ENCODE results near the gene FOLR2.
A peak's percentile ranks its signal among the peaks of the same experiment; 100 is the strongest.

FOLR2 gene

DNA sequence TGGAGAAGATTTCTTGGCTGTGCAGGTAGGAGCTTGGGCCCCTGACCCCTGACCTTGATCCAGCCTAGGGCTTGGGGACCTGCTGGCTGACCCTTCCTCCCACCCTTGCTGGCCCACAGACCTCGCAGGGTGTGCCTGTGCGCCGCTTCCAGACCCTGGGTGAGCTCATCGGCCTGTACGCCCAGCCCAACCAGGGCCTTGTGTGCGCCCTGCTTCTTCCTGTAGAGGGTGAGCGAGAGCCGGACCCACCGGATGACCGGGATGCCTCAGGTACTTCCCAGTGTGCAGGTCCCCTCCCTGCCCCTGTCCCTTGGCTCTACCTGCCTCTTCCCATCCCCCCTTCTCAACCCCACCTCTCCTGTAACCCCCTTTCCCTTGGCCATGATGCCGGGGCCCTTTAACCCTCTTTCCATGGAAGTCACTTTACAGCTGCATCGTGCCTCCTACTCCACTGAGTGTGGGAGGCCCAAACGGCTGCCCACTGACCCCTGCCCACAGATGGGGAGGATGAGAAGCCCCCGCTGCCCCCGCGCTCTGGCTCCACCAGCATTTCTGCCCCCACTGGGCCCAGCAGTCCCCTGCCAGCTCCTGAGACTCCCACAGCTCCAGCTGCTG lies 11.7 kb downstream of the FOLR2 start:
- Histone ChIP-seq H3K27ac (peak overlapping the region in 3 of 21 experiments; percentile 3 to 41 (median 25)), H3K4me3 (no peak overlapping the region)

DNA sequence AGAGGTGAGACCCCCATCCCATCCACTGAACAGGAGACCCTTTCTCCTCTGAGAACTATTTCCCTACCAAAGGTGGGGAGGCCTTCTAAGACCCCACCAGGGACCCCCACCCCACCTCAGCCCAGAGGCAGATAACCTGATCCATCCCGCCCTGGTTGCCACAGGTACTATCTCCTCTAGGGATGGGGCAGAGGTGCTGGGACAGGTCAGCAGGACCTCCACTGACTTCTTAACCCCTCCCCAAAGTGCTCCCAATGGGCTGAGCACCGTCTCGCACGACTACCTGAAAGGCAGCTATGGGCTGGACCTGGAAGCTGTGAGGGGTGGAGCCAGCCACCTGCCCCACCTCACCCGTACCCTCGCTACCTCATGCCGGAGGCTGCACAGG lies 12.2 kb downstream of the FOLR2 start:
- Histone ChIP-seq H3K27ac (no peak overlapping the region), H3K4me3 (no peak overlapping the region)

DNA sequence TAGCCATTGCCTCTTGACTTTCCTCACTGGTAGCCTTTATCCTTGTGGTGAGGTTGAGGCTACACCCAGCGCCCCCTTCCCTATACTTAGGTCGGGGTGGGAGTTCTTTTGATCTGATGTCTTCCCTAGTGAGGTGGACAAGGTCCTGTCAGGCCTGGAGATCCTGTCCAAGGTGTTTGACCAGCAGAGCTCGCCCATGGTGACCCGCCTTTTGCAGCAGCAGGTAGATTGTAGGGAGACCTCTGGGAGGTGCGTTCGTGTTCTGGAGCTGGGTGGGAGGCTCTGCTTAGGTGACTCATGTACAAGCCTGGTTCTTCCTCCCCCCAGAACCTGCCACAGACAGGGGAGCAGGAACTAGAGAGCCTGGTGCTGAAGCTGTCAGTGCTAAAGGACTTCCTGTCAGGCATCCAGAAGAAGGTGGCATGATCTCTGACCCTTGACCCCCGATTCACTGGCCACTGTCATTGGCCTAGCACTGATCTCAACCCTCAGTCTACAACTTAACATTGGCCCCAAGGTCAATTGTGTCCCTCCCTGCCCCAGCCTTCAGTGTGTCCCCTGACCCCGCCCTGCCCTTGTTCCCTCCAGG lies 12.8 kb downstream of the FOLR2 start:
- Histone ChIP-seq H3K27ac (no peak overlapping the region), H3K4me3 (no peak overlapping the region)

DNA sequence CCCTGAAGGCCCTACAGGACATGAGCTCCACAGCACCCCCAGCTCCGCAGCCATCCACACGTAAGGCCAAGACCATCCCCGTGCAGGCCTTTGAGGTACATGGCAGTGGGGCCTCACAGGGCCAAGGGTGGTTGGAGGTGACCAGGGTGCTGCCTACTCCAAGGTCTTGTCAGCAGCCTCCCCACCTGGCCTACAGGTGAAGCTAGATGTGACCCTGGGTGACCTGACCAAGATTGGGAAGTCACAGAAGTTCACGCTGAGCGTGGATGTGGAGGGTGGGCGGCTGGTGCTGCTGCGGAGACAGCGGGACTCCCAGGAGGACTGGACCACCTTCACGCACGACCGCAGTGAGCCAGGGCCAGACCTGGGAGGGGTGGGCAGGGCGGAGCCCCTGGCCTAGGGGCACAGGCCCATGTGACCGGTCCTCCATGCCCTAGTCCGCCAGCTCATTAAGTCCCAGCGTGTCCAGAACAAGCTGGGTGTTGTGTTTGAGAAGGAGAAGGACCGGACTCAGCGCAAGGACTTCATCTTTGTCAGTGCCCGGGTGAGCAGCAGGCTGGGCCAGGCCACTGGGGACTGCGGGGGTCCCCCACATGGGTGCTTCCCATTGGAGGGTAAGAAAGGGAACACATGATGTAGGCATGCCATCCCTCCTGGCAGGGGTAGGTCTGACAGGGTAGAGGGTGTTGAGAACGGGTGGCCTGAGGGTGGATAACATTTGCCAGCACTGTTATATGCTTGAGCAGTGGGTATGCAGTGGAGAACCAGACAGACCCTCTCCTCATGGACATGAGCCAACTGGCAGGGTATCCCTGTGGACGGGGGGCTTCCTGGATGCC lies 13.6 kb downstream of the FOLR2 start:
- Histone ChIP-seq H3K27ac (no peak overlapping the region), H3K4me3 (no peak overlapping the region)

DNA sequence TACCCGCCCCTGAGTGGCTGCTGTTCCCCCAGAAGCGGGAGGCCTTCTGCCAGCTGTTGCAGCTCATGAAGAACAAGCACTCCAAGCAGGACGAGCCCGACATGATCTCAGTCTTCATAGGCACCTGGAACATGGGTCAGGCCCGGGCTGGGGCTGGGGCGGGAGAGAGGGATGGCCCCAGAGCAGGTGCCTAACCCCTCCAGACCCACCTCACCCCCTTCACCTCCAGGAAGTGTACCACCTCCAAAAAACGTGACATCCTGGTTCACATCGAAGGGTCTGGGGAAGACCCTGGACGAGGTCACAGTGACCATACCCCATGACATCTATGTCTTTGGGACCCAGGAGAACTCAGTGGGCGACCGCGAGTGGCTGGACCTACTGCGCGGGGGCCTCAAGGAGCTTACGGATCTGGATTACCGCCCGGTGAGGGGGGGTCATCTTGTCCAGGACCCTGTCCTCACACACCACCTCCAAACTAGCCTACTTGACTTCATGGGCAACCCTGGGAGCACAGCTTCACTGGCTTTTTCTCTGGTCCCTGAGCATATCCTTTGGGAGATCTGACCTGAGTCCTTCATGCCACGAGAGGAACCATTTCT lies 14.3 kb downstream of the FOLR2 start:
- Histone ChIP-seq H3K27ac (no peak overlapping the region), H3K4me3 (no peak overlapping the region)

DNA sequence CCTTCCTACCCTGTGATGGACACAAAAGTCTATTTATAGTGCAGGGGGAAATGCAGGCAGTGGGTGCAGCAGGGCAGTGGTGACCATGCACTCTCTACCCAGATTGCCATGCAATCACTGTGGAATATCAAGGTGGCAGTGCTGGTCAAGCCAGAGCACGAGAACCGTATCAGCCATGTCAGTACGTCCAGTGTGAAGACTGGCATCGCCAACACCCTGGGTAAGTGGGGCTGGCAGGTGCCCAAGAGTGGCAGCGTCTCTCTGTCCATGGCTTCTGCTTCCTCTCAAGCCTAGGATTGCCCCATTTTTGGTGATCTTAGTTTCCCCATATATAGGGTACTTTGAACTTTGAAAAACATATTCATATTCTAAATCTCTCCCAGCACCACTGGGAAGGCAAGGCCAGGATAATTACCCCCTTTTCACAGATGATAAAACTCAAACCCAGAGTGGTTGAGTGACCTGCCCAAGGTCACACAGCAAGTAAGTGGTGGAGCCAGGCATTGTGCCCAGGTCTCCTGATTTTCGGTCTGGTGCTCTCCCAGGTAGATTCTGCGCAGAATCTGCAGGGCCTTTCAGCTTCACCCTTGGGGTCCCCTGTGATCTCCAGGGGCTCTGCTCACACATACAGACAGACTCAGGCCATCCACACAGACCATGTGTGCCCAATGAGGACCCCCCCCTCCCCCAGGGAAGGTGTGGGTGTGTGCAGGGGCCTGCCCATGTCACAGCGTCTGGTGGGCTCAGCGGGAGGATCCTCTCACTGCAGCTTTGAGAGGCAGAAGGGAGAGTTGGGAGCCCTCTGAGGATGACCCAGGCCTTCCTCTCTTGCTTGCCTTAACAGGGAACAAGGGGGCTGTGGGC lies 15.0 kb downstream of the FOLR2 start:
- Histone ChIP-seq H3K27ac (no peak overlapping the region), H3K4me3 (no peak overlapping the region)

DNA sequence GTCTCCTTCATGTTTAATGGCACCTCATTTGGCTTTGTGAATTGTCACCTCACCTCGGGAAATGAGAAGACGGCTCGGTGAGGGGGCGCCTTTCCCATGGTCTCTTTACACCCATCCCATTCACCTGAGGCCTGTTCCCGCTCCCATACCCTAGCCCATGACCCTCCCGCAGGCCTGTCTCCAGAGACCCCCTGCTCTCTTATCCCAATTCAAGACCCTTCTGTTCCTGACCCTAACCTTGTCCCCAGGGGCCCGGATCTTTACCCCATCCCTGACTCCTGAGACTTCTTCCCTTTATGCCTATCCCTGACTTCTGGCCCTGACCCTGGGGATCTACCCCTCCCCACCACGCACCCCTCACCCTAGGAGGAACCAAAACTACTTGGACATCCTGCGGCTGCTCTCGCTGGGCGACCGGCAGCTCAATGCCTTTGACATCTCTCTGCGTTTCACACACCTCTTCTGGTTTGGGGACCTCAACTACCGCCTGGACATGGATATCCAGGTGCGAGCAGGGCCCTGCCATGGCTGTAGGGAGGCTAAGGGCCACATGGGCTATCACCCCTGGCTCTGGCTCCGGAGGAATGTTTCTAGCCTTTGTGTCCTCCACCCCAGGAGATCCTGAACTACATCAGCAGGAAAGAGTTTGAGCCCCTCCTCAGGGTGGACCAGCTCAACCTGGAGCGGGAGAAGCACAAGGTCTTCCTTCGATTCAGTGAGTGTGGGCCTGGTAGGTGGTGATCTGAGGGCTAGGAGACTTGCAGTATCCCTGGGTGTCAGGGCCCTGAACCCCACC lies 15.9 kb downstream of the FOLR2 start:
- Histone ChIP-seq H3K4me3 (no peak overlapping the region), H3K27ac (peak overlapping the region in 1 of 21 experiments; percentile 4)

DNA sequence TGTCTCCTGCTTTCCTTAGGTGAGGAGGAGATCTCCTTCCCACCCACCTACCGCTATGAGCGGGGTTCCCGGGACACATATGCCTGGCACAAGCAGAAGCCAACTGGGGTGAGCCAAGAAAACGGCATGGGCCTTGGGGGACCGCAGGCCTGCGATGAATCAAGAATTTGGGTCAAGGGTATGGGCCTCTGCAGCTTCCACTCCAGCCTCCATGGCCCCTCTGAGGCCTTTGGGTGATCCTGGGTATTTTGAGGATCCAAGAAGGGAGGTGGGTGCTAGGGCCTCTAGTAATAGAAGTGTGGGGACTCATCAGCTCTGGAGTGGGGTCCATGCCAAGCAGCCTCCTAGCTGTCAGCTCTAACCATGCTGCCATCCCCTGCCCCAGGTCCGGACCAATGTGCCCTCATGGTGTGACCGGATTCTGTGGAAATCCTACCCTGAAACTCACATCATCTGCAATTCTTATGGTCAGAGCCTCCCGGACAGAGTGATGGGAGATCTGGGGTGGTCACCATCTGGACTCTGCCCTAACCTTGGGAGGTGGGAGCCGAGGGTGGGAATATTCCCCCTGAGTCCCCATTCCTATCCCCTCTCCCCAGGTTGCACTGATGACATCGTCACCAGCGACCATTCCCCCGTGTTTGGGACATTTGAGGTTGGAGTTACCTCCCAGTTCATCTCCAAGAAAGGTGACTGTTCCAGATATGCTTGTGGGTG lies 16.6 kb downstream of the FOLR2 start:
- peak overlapping the region in 2 of 21 experiments; percentile 4 to 20 for H3K27ac ChIP-seq
- no peak overlapping the region for H3K4me3 ChIP-seq

DNA sequence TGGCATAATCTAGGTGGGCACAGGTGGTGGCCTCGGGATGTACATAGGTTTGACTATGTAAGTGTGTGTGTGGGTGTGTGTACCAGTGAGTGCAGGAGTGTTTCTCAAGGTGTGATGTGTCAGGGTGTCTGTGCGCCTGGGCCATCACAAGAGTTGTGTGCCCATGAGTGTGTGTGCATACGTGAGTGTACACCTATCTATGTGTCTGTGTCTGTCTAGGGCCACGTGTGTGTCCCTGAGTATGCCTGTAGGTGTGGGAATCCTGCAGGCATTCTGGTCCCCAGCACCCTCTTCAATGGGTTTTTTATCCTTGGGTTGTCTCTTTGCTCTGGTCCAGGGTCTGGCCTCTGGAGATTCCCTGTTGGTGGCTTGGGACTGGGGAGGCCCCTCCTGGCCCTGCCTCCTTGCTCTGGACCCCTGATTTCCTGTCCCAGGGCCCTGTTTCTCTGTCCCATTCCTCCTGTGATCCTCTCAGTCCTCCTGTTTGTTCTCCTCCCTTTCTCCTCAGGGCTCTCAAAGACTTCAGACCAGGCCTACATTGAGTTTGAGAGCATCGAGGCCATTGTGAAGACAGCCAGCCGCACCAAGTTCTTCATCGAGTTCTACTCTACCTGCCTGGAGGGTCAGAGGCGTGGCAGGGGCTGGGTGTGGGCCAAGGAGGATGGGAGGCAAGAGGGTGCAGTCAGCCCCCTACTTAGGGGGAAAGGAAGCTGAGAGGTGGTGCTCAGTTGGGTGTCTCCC lies 17.3 kb downstream of the FOLR2 start:
- peak overlapping the region in 2 of 21 experiments; percentile 20 to 39 for H3K27ac ChIP-seq

DNA sequence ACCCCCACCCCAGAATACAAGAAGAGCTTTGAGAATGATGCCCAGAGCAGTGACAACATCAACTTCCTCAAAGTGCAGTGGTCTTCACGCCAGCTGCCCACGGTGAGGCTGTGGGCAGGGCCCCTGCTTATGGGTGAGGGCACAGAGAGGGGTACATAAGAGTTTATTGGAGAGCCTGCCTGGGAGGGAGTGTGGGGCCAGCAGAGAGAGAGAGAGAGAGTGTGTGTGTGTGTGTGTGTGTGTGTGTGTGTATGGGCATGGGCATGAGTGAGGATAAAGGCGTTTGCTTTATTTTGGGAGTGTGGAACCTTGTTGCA lies 17.9 kb downstream of the FOLR2 start:
- no peak overlapping the region for H3K4me3 ChIP-seq
- H3K27ac ChIP-seq = no peak overlapping the region

More for the DNA sequence above, 17.3 kb downstream of the FOLR2 start:
- no peak overlapping the region for H3K4me3 ChIP-seq

DNA sequence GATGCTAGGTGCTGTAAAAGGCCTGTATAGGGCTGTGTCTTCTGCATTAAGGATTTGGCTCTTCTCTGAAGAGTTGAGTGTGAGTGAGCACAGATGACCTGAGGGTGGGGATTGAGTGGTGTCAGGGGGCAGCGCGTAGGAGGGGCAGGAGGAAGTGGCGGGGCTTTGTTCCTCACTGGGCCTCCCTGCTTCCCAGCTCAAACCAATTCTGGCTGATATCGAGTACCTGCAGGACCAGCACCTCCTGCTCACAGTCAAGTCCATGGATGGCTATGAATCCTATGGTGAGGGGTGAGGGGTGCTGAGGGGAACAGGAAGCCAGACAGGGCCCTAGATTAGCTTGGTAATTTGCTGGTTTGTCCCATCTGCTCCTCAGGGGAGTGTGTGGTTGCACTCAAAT lies 18.3 kb downstream of the FOLR2 start:
- Histone ChIP-seq H3K27ac (no peak overlapping the region), H3K4me3 (no peak overlapping the region)

DNA sequence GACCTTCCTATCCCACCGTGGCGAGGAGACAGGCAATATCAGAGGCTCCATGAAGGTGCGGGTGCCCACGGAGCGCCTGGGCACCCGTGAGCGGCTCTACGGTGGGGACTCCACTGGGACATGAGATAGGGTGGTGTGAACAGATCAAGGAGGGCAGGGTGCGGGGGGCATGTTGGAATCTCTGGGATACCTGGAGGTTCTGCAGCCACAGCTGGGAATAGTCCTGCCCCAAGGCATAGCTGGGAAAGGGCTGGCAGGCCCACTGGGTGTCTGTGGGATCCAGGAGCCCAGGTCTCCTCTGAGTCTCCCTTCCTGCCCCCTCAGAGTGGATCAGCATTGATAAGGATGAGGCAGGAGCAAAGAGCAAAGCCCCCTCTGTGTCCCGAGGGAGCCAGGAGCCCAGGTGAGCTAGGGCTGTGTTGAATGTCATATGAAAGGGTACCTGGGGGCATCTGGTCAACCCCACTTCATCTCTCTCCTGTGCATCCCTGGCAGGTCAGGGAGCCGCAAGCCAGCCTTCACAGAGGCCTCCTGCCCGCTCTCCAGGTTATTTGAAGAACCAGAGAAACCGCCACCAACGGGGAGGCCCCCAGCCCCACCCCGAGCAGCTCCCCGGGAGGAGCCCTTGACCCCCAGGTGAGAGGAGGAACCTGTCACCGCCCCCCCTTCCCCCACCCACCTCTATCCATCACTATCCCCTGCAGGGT lies 18.9 kb downstream of the FOLR2 start:
- H3K27ac ChIP-seq = no peak overlapping the region

DNA sequence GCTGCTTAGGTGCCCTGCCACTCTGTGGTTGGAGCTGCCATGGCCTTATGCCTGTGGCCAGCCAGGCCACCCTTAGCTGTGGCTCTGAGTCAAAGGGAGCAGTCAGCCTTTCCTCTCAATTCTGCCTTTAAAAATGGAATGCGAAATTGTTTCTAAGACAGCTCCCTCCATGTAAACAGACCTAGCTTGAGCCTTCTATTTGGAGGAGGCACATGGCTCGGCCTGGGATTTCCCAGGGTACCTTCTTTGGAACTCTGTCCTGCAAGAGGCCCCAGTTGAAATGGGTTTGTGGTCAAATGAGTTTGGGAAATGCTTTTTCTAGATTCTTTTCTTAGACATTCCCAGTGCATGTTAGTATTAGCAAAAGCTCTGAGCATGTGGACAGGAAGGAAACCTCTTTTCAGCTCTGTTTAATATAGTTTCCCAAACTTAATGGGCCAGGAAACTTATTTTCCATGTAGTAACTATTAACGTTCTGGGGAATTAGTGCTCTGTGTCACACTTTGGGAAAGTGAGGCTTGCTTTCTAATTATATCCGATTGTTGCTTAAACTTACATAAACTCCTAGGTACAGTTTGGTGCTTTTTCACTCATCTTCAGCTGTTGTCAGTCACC lies 19.6 kb downstream of the FOLR2 start:
- Histone ChIP-seq H3K27ac (no peak overlapping the region), H3K4me3 (no peak overlapping the region)

More for the DNA sequence above, 18.9 kb downstream of the FOLR2 start:
- H3K4me3 ChIP-seq = no peak overlapping the region

DNA sequence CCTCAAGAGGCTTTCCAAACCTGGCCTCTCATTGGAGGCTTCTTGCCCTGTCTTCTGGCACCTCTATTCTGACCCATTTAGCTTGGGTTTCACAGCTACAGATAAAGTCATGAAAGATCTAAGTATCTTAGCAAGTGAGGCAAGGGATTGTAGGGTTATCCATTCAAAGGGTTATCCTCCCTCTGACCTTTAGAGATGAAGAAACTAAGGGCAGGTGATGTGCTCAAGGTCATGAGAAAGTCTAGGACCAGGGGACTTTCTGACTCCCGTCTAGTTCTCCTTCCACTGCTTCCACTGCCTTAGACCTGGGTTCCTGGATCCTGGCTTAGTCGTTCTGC lies 20.1 kb downstream of the FOLR2 start:
- no peak overlapping the region for H3K27ac ChIP-seq
- no peak overlapping the region for H3K4me3 ChIP-seq

DNA sequence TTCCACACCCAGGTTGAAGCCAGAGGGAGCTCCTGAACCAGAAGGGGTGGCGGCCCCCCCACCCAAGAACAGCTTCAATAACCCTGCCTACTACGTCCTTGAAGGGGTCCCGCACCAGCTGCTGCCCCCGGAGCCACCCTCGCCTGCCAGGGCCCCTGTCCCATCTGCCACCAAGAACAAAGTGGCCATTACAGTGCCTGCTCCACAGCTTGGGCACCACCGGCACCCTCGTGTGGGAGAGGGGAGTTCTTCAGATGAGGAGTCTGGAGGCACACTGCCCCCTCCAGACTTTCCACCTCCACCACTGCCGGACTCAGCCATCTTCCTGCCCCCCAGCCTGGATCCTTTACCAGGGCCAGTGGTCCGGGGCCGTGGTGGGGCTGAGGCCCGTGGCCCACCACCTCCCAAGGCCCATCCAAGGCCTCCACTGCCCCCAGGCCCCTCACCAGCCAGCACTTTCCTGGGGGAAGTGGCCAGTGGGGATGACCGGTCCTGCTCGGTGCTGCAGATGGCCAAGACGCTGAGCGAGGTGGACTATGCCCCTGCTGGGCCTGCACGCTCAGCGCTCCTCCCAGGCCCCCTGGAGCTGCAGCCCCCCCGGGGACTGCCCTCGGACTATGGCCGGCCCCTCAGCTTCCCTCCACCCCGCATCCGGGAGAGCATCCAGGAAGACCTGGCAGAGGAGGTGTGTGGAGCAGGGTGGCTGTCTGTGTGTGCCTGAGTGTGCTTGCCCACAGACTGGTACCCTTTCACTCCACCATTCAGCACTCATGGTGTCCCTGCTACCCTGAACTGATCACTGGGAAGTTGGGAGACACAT lies 20.7 kb downstream of the FOLR2 start:
- Histone ChIP-seq H3K4me3 (no peak overlapping the region), H3K27ac (no peak overlapping the region)

DNA sequence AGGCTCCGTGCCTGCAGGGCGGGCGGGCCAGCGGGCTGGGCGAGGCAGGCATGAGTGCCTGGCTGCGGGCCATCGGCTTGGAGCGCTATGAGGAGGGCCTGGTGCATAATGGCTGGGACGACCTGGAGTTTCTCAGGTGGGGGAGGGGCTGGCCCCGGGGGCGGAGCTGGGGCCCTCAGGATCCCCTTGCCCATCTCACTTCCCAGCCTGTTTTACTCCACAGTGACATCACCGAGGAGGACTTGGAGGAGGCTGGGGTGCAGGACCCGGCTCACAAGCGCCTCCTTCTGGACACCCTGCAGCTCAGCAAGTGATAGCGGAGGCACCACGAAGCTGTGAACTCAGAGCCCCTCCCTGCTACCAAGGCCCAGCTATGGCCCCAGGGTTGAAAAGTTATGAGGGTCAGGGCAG lies 21.5 kb downstream of the FOLR2 start:
- no peak overlapping the region for H3K27ac ChIP-seq
- H3K4me3 ChIP-seq = no peak overlapping the region
